SH-SY5Y (cell line): Measurements from ENCODE around the gene C1QTNF12.

ENCODE experiments used
- GATA2 ChIP-seq: IDR thresholded peaks from 2 replicates; pipeline ENCODE4 v1.6.1; 2011; ENCODE audit warnings: mild to moderate bottlenecking, low read depth, low read length
- GATA3 ChIP-seq: IDR thresholded peaks from 2 replicates; pipeline ENCODE4 v1.6.1; 2011; ENCODE audit warnings: low read depth, mild to moderate bottlenecking, low read length, moderate library complexity

C1QTNF12 gene, protein sequence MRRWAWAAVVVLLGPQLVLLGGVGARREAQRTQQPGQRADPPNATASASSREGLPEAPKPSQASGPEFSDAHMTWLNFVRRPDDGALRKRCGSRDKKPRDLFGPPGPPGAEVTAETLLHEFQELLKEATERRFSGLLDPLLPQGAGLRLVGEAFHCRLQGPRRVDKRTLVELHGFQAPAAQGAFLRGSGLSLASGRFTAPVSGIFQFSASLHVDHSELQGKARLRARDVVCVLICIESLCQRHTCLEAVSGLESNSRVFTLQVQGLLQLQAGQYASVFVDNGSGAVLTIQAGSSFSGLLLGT

GRCh38 chr1:1246577-1247340 lies at the start of gene C1QTNF12:
TSS of gene C1QTNF12 (minus strand) at chr1:1246722. CDS start at chr1:1246690, 32 bp downstream.
- no peak for TF ChIP-seq GATA2
- TF ChIP-seq GATA3 = no peak

DNA sequence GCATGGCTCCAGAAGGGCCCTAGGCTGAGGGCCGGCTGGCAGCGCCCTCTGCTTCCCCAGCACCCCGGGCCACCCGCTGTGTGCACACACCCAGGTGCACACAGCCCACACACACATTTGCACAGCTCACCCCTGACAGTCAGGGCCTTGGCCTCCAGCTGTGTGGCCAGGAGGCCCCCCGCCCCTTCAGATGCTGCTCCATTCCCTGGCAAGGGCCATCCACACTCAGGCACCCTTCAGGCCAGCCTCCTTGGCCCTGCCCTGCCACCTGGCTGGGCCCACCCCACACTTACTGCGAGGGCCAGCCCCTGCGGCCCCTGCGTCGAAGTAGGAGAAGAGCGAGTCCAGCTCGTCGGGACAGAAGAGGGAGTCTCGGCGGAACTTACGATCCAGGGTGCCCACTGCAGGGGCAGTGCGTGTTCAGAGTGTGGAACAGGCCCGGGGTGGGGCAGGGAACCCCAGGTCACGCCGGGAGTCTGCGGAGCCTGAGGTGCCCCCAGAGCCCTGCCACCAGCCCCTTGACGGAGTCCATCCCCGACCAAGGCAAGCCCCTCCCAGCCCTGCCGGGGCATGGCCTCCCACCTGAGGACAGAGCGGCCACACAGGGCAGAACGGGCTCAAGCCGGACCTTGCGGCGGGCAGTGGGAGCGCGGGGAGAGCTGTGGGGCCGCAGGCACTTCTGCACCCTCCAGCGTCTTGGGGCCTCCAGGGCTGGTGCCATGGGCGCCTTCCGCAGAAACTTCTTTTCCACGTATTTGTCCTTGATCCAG lies 48.8 kb upstream of the C1QTNF12 start:
- TF ChIP-seq GATA3 (no peak), GATA2 (no peak)

- TF ChIP-seq GATA3 (no peak), GATA2 (no peak)
Measured at GRCh38 chr1:1294250-1294890, 47.8 kb upstream of the C1QTNF12 start.

DNA sequence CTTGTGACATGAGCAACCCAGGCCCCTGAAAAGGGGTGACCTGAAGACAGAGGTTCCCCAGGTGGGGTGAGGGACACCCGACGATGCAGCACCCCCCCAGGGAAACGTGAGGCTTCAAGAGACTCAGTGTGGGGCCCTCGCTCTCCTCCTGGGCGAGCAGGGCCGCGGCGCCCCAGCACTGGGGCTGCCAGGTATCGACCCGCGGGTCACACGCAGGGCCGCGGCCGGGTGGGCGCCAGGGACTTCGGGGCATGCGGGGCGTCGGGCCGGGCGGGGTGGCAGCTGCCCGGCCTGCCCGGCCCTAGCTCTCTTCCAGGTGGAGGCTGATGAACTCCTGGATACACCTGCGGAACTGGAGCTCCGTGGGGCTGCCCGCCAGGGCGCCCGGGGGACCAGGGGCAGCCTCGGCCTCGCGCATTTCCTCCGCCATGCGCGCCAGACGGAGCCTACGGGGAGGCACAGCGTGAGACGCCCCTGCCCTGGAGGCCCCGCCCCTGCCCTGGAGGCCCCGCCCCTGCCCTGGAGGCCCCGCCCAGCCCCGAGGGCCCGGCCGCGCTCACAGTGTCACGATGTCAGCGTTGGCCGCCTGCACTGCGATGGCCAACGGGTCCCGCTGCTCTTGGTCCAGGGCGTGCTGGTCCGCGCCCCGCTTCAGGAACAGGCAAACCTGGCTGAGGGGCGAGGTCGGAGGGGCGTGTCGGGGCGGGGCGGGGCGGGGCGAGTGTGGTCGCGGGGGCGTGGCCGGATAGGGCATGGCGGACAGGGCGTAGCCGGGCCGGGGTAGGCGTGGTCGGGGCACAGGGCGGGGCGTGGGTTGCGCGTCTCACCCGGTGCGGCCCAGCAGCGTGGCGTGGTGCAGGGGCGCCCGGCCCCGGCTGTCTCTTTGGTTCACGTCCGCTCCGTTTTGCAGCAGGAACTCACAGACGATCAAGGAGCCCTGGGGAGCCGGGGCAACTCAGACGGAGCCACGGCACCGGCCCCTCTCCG lies 47.0 kb upstream of the C1QTNF12 start:
- TF ChIP-seq GATA2 (no peak), GATA3 (no peak)

DNA sequence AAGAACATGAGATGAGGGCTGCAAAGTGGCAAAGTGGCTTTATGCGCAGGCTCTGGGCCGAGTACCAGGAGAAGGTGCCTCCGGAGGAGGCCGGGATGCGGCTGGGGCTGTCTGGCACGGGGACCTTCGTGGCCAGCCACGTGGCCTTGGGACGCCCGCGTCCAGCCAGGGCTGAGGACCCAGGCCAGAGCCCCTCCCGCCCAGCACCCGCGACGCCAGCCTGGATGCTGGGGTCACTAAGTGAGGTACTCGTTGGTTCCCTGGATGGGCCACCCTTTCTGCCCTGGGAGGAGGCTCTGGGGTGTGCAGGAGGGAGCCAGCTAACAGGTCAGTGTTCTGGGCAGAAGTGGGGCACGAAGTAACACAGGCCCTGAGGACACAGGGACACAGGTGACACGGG lies 46.3 kb upstream of the C1QTNF12 start:
- no peak for TF ChIP-seq GATA2
- no peak for TF ChIP-seq GATA3

DNA sequence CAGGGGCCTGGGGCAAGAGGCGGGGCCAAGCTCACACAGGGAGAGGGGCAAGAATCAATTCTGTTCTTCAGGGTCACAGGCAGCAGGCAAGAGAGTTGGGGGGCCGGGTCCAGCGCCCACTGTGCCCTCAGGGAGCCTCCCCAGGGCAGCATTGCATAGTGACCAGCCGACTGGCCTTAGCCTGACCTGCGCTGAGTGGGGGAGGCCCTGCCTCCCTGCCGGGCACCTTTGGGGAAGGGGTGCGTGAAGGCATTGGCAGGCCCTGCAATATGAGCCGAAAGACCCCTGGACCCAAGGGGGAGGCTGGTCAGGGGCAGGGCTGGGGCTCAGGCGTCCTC lies 45.9 kb upstream of the C1QTNF12 start:
- TF ChIP-seq GATA3 (no peak), GATA2 (no peak)

DNA sequence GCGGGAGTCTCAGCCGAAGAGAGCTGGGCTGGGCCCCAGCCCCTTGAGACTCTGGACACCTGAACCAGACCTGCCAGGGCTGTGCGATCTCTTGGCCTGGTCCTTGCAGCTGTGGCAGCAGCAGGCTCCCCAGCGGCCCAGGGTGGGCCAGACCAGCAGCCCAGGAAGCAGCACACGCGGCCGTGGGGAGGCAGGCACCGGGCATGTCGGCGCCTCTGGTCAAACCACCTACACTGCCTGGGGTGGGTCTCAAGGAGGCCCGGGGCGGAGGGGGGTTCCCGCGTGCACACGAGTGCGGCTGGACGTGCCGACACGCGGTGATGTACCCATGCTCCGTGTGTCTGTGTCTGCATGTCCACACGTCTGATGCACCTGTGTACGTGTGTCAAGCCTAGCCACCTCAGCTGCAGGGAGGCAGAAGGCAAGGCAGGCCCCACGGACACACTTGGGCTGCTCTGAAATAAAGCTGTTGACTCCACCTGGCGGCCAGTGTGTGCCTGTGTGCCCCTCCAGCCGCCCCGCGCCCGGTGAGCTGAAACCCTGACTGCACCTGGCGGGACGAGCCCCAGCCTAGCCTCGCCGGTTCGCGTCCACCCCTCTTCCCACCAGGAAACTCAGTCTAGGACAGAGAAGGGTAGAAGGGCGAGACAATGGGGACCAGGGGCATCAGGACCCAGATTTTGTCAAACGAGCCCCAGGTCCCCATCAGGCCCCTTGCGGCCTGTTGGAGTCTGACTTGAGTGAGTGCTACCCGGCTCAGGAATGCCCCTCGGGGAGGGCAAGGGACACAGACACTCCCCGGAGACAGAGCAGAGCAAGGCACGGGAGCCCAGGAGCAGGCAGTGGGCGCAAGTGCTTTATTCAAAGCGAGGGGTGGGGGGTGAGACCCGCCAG lies 45.3 kb upstream of the C1QTNF12 start:
- TF ChIP-seq GATA2 (no peak), GATA3 (no peak)

DNA sequence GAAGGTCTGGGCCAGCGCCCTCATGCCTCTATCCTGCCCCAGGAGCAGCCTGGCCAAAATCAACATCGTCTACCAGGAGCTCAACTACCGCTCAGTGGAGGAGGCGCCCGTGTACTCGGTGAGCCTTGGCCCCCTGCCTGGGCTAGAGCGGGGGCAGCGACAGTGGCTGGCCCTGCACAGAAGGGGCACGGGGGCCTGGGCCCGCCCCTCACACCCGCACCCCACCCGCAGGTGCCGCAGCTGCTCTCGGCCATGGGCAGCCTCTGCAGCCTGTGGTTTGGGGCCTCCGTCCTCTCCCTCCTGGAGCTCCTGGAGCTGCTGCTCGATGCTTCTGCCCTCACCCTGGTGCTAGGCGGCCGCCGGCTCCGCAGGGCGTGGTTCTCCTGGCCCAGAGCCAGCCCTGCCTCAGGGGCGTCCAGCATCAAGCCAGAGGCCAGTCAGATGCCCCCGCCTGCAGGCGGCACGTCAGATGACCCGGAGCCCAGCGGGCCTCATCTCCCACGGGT lies 44.6 kb upstream of the C1QTNF12 start:
- TF ChIP-seq GATA2 (no peak), GATA3 (no peak)

DNA sequence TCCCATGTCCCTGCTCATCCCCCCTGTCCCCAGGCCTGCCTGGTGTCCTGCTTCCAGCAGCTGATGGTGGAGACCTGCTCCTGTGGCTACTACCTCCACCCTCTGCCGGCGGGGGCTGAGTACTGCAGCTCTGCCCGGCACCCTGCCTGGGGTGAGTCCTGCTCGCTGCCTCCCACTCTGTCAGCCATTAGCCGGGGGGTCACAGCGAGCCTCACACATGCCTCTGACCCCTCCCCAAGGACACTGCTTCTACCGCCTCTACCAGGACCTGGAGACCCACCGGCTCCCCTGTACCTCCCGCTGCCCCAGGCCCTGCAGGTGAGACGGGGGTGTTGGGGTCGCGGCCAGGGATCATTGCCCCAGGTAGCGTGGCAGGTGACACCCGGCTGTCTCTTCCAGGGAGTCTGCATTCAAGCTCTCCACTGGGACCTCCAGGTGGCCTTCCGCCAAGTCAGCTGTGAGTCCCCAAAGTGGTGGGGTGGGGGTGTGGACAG lies 43.8 kb upstream of the C1QTNF12 start:
- TF ChIP-seq GATA2 = no peak
- no peak for TF ChIP-seq GATA3

DNA sequence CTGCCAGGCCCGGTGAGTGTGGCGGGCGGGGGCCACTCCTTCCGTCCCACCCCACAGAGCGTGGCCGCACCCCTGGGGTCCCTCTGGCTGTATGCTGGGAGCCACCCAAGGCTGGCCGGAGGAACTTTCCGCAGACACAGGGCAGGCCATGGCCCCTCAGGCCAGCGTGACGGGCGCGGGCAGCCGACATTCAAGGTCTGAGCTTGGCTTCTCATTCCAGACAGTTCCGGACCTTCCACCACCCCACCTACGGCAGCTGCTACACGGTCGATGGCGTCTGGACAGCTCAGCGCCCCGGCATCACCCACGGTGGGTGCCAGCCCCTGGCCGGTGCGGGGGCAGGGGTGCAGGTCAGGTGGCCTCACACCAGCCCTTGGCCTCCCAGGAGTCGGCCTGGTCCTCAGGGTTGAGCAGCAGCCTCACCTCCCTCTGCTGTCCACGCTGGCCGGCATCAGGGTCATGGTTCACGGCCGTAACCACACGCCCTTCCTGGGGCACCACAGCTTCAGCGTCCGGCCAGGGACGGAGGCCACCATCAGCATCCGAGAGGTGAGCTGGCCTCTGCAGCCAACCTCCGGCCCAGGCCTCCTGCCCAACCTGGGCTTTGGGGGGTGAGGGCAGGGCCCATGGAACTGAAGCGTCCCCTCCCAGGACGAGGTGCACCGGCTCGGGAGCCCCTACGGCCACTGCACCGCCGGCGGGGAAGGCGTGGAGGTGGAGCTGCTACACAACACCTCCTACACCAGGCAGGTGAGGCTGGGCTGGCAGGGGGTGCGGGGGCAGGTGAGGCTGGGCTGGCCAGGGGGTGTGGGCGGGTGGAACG lies 41.0 kb upstream of the C1QTNF12 start:
- TF ChIP-seq GATA2 (no peak), GATA3 (no peak)
